Measurements from ENCODE around the gene ZNF750.

The ZNF750 gene

DNA sequence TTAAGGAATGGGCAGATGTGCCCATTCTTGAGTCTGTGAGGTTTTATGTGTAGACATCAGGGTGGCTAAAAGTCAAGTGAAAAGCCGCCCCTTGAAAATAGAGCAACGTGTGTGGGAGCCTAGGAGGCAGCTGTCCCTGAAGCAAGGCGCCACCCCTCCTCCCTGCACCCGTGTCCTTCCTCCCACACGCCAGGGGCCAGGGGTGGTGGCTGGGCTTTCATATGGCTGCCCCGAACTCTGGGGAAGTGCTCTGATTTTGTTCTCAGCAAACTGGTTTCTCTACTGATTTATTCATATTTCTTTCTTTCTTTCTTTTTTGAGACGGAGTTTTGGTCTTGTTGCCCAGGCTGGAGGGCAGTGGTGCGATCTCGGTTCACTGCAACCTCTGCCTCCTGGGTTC, 4.7 kb downstream of the ZNF750 start:
- no peak for DNase-seq (ENCODE audit: low read depth in 2 of 2)

DNA sequence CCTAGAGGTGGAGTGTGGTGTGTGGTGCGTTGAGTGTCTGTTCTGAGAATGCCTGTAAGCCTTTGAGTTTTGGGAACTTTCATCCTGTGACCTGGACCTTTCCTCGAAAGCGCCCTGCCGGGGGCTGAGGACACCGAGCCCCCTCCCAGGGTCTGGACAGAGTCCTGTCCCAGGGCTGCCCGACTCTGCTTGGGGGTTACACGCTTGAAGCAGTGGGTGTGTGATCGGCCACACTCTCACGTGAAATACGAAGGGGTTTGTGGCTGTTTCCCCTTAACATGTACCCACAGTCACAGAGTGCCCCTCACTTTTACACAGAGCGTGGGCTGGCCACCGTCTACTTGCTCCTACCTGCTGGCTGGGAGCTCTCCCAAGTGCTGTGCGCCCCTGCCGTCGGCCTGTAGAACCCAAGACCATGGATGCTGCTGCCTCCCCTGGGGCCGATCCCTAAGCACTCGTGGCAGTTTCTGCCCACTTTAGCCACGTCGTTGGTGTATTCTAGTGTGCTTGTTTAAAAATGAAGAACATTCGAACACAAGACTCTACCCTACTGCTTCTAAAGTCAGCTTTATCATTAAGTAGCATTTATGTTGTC, 6.8 kb downstream of the ZNF750 start:
- no peak for DNase-seq (ENCODE audit: low read depth in 2 of 2)

DNA sequence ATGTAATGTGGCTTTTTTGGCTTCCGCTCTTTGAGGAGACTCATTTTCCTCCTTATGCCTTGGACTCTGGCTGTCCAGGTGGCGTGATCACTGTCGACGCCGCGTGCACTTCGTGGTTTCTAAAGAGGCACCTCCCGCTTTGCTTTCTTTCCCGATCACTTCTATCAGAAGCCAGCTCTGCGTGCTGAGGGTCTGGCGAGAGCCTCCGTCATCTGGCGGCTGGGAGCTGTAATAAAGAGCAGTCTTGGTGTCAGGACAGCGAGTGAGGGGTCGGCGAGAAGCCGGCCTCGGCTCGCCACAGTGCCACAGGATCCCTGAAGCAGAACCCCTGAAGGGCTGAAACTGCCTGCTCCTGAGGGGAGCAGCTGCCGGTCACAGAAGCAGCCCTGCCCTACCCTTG, 7.4 kb downstream of the ZNF750 start:
- DNase-seq (ENCODE audit: low read depth in 2 of 2), result no peak

DNA sequence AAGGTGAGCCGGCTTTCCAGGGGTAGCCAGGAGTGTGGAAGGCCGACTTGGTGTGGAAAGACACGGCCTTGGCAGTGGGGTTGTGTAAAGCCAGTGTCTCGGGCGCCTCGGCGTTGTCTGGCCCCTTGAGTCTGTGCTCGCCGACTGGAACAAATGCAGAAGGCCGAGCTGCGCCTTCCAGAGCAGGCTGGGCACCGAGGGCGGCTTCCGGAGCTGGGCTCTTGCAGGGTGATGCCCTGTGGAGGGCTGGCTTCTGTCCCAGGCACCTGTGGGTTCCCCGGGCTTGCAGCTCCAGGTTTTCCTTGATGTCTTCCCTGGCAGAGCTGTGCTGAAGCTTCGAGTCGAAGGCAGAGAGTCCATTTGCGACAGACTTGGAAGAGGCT, 8.0 kb downstream of the ZNF750 start:
- DNase-seq (ENCODE audit: low read depth in 2 of 2), result no peak

GRCh38 chr17:82831041-82831817, 8.6 kb downstream of the ZNF750 start:
- DNase-seq (ENCODE audit: low read depth in 2 of 2), result no peak

GRCh38 chr17:82830249-82830661, 9.6 kb downstream of the ZNF750 start:
- no peak for DNase-seq (ENCODE audit: low read depth in 2 of 2)

- DNase-seq (ENCODE audit: low read depth in 2 of 2), result no peak
Measured at GRCh38 chr17:82828875-82829487, 10.8 kb downstream of the ZNF750 start.

GRCh38 chr17:82826956-82827355, 12.9 kb downstream of the ZNF750 start:
- no peak for DNase-seq (ENCODE audit: low read depth in 2 of 2)

- no peak for DNase-seq (ENCODE audit: low read depth in 2 of 2)
Measured at GRCh38 chr17:82826211-82826610, 13.6 kb downstream of the ZNF750 start.

- DNase-seq (ENCODE audit: low read depth in 2 of 2), result no peak
Measured at GRCh38 chr17:82825540-82826124, 14.2 kb downstream of the ZNF750 start.

DNA sequence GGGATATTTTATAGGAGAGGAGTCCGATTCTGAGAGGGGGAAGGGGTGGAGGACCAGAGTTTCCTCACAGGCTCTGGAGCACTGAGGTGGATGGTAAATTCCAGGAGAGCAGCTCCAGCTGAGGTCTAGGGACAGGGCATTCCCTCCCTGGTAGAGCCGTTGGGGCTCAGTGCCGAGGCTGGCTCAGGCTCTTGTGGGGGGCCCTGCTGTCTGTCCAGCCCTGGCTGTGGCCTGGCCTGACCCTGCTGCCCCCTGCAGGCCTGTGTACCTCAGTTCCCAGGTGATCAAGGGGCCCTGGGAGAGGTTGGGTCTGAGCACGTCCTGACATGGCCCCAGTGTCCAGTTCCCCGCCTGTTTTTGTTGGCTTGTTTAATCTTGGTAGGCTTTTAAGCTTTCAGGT, 16.8 kb downstream of the ZNF750 start:
- DNase-seq (ENCODE audit: low read depth in 2 of 2), result no peak

DNA sequence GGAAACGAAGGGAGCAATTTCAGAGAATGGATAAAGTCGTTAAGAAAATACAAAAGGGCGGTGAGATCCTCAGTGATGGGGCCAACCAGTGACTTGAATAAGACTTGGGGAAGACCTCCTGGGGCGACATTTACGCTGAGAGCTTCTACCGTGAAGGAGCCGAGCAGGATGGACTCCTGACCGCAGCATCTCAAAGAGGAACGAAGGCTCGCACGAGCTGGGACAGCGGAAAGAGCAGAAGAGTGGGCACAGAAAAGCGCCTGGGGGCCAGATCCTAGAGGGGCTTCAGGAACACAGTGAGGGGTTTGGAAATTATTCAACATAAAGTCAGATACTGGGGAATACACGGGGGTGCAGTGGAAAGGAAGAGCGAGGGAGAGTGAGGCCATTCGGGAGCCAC, 17.5 kb downstream of the ZNF750 start:
- no peak for DNase-seq (ENCODE audit: low read depth in 2 of 2)

DNA sequence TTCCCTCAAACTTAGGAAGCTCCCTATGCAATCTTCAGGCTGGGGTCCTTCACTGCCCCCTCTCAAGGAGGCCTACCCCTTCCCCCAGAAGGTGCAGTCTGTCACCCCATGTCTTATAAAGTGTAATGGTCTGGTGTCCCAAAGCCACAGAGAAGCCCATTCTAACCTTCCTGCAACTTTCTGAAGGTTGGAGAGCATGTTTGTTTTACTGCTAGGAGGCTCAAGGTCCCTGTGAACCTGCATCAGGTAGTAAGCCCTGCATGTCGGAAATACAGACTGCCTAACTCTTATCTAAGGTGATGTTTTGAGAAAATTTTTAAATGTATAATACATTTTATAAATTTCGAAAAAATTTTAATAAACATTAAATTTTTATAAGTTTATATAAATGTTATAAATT, 18.3 kb downstream of the ZNF750 start:
- DNase-seq (ENCODE audit: low read depth in 2 of 2), result no peak

- no peak for DNase-seq (ENCODE audit: low read depth in 2 of 2)
Measured at GRCh38 chr17:82820278-82821251, 19.3 kb downstream of the ZNF750 start.

GRCh38 chr17:82817947-82818346, 21.9 kb downstream of the ZNF750 start:
- no peak for DNase-seq (ENCODE audit: low read depth in 2 of 2)

GRCh38 chr17:82816358-82816757, 23.5 kb downstream of the ZNF750 start:
- DNase-seq (ENCODE audit: low read depth in 2 of 2), result no peak

DNA sequence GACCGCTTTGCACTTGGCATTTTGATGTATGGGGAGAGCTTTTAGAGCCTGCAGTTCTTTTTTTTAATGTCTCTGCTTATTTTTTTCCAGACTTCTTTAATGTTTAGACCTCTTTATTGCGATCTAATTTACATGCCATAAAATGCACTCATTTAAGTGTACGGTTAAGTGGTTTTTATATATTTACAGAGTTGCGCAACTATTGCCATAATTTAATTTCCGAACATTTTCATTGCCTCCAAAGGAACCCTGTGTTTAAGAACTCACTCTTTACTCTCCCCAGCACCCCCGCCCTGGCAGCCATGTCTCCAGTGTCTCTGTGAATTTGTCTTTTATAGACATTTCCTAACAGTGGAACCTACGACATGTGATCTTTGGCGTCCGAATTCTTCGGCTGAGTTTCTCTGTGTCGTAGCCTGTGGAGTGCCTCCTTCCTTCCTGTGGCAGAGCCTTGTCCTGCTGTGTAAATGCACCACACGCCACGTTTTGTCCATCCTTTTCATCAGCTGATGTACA, 24.0 kb downstream of the ZNF750 start:
- no peak for DNase-seq (ENCODE audit: low read depth in 2 of 2)

- DNase-seq (ENCODE audit: low read depth in 2 of 2), result no peak
Measured at GRCh38 chr17:82815354-82815753, 24.5 kb downstream of the ZNF750 start.

GRCh38 chr17:82814834-82815233, 25.0 kb downstream of the ZNF750 start:
- DNase-seq (ENCODE audit: low read depth in 2 of 2), result no peak

DNA sequence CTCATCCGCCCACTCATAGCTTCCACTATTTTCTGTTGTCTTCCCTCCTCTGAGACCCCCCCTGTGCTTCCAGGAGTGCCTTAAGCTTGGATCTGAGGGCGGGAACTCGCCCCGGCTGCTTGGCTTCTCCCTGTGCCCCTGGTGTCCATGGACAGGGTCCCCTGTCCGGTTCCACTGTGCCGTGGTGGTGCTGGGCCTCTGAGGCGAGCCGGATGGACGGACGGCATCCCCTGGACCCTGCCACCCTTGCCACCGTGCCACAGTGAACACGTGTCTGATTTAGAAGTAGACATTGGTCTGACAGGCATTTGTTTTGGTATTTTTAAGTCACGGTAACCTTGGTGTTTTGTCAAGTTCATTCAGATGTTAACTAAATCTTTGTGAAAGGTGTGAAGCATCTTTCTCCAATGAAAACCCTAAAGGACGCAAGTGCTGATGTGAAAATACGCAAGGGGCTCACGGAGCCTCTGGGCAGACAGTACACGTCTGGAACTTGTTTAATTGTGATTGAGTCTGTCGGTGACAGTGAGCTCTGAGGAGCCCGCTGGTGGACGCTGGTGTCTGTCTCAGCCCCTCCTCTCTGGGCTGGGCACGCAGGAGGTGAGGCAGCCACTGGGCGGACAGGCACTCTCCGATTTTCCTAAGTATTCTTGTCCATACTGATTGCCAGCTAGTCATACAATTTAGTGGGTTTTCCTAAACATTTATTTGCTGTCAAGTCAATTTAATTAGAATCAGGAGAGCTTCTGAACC, 26.3 kb downstream of the ZNF750 start:
- DNase-seq (ENCODE audit: low read depth in 2 of 2), result no peak

GRCh38 chr17:82812601-82813000, 27.2 kb downstream of the ZNF750 start:
- DNase-seq (ENCODE audit: low read depth in 2 of 2), result no peak

Data from stimulated activated CD4-positive, alpha-beta T cell treated with anti-CD3 and anti-CD28 coated beads, Interleukin-1b, Interleukin-23, amount 100 ng/mL, for 4 hours (primary cell).